Glutamatergic neuron (in vitro differentiated cells): ENCODE results near the gene SNX19. TPM values are rescaled to one million over a fixed set of nuclear protein-coding genes. Genes with fewer than 3 reads are reported as not detected.

Experiments
- DNase-seq: peaks from one replicate; pipeline ENCODE4 v3.0.0; 2022
- H3K27ac Mint-ChIP-seq: one replicate; pipeline ENCODE4 v1.8.0; 2020; ENCODE audit warnings: mild to moderate bottlenecking, mixed read lengths, inconsistent platforms; ENCODE audit not compliant: unreplicated experiment
- H3K27me3 Mint-ChIP-seq: one replicate; pipeline ENCODE4 v1.8.0; 2020; ENCODE audit warnings: mild to moderate bottlenecking, moderate library complexity, mixed read lengths, inconsistent platforms; ENCODE audit not compliant: unreplicated experiment
- H3K36me3 Mint-ChIP-seq: one replicate; pipeline ENCODE4 v1.8.0; 2020; ENCODE audit warnings: mild to moderate bottlenecking, mixed read lengths, inconsistent platforms; ENCODE audit not compliant: unreplicated experiment
- H3K4me1 Mint-ChIP-seq: one replicate; pipeline ENCODE4 v1.8.0; 2020; ENCODE audit warnings: mild to moderate bottlenecking, low read depth, mixed read lengths, inconsistent platforms; ENCODE audit not compliant: unreplicated experiment
- H3K4me3 Mint-ChIP-seq: one replicate; pipeline ENCODE4 v1.8.0; 2020; ENCODE audit warnings: mild to moderate bottlenecking, mixed read lengths, inconsistent platforms; ENCODE audit not compliant: unreplicated experiment
- H3K9me3 Mint-ChIP-seq: one replicate; pipeline ENCODE4 v1.8.0; 2020; ENCODE audit warnings: mild to moderate bottlenecking, moderate library complexity, mixed read lengths, inconsistent platforms; ENCODE audit not compliant: unreplicated experiment
- CTCF ChIP-seq: fragments of 200-600 bp; sonication (generic); IDR thresholded peaks from one replicate; pipeline ENCODE4 v1.5.0; 2021; ENCODE audit not compliant: partially characterized antibody, unreplicated experiment
- total RNA-seq: library from RNA; stranded (reverse); fragmentation: NEBNext Ultra II Directional; extraction: Animal tissue kit (Norgen Biotek cat#: 25700); gene quantifications from one replicate; pipeline ENCODE4 v1.2.1, GENCODE V29; 2021; ENCODE audit not compliant: unreplicated experiment

SNX19 gene
- total RNA-seq, 1 donor from 2014 or later, result 65.5 TPM

GRCh38 chr11:130902380-130902779 lies 13.9 kb downstream of the SNX19 start:
- H3K36me3 Mint-ChIP-seq, result peaks cover 6% of the 10 kb centered on the region

GRCh38 chr11:130899106-130899505 lies 17.2 kb downstream of the SNX19 start:
- no peak overlapping the region for H3K4me3 Mint-ChIP-seq

More at GRCh38 chr11:130902380-130902779, 13.9 kb downstream of the SNX19 start:
- no peak overlapping the region for H3K27ac Mint-ChIP-seq
- H3K9me3 Mint-ChIP-seq, result peaks cover 3% of the 10 kb centered on the region
- H3K27me3 Mint-ChIP-seq, result no peaks in the 10 kb centered on the region
- no peak for DNase-seq
- no peak overlapping the region for H3K4me3 Mint-ChIP-seq
- no peak for TF ChIP-seq CTCF
- H3K4me1 Mint-ChIP-seq, result no peaks in the 10 kb centered on the region

GRCh38 chr11:130897262-130898182 lies 18.8 kb downstream of the SNX19 start:
- no peak for TF ChIP-seq CTCF
- peaks cover 6% of the 10 kb centered on the region for H3K9me3 Mint-ChIP-seq
- no peak for DNase-seq
- no peak overlapping the region for H3K27ac Mint-ChIP-seq
- H3K4me1 Mint-ChIP-seq, result peaks cover 3% of the 10 kb centered on the region
- no peak overlapping the region for H3K4me3 Mint-ChIP-seq
- no peaks in the 10 kb centered on the region for H3K27me3 Mint-ChIP-seq
- peaks cover 9% of the 10 kb centered on the region for H3K36me3 Mint-ChIP-seq

More at GRCh38 chr11:130899106-130899505, 17.2 kb downstream of the SNX19 start:
- peaks cover 2% of the 10 kb centered on the region for H3K4me1 Mint-ChIP-seq
- H3K27me3 Mint-ChIP-seq, result no peaks in the 10 kb centered on the region
- no peak for TF ChIP-seq CTCF
- DNase-seq, result no peak
- H3K27ac Mint-ChIP-seq, result no peak overlapping the region
- H3K36me3 Mint-ChIP-seq, result peaks cover 9% of the 10 kb centered on the region
- peaks cover 6% of the 10 kb centered on the region for H3K9me3 Mint-ChIP-seq

GRCh38 chr11:130894322-130895025 lies 21.8 kb downstream of the SNX19 start:
- TF ChIP-seq CTCF, result peak; percentile 88

More at GRCh38 chr11:130894322-130895025, 21.8 kb downstream of the SNX19 start:
- no peaks in the 10 kb centered on the region for H3K27me3 Mint-ChIP-seq
- DNase-seq, result peak; percentile 82
- H3K27ac Mint-ChIP-seq, result no peak overlapping the region
- peaks cover 9% of the 10 kb centered on the region for H3K36me3 Mint-ChIP-seq
- H3K9me3 Mint-ChIP-seq, result peaks cover 6% of the 10 kb centered on the region
- no peak overlapping the region for H3K4me3 Mint-ChIP-seq
- H3K4me1 Mint-ChIP-seq, result peaks cover 3% of the 10 kb centered on the region
